Effector memory CD4-positive, alpha-beta T cell (primary cell): ENCODE data around the gene SLC44A1.

Experiments used
- DNase-seq, 3 donors: peaks; one replicate each; pipeline ENCODE4 v3.0.0-alpha.2; 2020
- H3K27ac ChIP-seq: 2 replicates; pipeline ENCODE4 v1.7.0; 2013; ENCODE audit warnings: mild to moderate bottlenecking, low read length, moderate library complexity; ENCODE audit not compliant: insufficient read depth, poor library complexity, severe bottlenecking
- H3K27me3 ChIP-seq: replicated peaks from 2 replicates; pipeline ENCODE4 v1.7.0; 2013; ENCODE audit warnings: mild to moderate bottlenecking, low read length; ENCODE audit not compliant: insufficient read depth, control insufficient read depth, poor library complexity, severe bottlenecking
- H3K36me3 ChIP-seq: 2 replicates; pipeline ENCODE4 v1.7.0; 2013; ENCODE audit warnings: mild to moderate bottlenecking, low read length, moderate library complexity; ENCODE audit not compliant: control insufficient read depth, insufficient read depth
- H3K4me1 ChIP-seq: 2 replicates; pipeline ENCODE4 v1.7.0; 2013; ENCODE audit warnings: low read length, mild to moderate bottlenecking; ENCODE audit not compliant: control insufficient read depth, insufficient read depth, poor library complexity, severe bottlenecking
- H3K4me3 ChIP-seq: 2 replicates; pipeline ENCODE4 v1.7.0; 2013; ENCODE audit warnings: low read length, low read depth, mild to moderate bottlenecking; ENCODE audit not compliant: insufficient read depth, poor library complexity, severe bottlenecking
- H3K9me3 ChIP-seq: 2 replicates; pipeline ENCODE4 v1.7.0; 2013; ENCODE audit warnings: mild to moderate bottlenecking, low read length, moderate library complexity; ENCODE audit not compliant: control insufficient read depth

The SLC44A1 gene

DNA sequence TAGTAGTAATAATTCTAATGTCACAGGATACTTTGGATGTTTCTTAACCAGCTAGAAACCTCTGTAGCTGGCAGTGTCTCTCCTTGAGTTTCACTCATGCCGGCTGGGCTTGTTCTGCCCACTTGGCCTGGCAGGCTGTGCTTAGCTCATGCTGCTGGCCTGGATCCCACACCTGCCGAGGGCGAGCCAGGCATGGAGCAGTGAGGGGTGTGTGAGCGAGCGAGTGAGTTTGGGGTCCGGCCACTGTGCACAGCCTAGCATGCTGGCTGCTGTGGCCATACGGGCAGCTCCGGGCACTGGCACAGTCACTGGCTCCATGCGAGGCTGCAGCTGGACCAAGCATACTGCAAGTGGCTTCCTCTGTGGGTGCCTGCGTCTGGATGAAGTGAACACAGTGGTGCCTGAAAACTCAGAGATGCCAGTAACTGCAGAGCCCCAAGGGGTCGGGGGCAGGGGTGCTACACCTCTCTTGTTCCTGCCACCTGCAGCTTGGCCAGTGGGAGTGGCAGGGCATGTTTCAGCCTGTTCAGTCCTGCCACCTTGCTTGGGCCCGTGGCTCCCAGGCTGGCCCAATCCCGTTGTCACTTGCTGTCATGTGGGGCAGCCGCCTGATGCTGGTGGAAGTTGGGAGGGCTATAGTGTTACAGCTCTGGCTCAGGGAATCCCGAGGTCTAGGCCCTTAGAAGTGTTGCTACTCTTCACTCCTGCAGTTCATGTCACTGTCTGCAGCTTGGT, 213.3 kb downstream of the SLC44A1 start:
- H3K9me3 ChIP-seq: no peaks in the 10 kb centered on the region
- no peaks in the 10 kb centered on the region for H3K4me1 ChIP-seq
- no peak for DNase-seq
- no peak overlapping the region for H3K27ac ChIP-seq
- H3K27me3 ChIP-seq: no peaks in the 10 kb centered on the region
- no peak overlapping the region for H3K4me3 ChIP-seq
- H3K36me3 ChIP-seq: no peaks in the 10 kb centered on the region

DNA sequence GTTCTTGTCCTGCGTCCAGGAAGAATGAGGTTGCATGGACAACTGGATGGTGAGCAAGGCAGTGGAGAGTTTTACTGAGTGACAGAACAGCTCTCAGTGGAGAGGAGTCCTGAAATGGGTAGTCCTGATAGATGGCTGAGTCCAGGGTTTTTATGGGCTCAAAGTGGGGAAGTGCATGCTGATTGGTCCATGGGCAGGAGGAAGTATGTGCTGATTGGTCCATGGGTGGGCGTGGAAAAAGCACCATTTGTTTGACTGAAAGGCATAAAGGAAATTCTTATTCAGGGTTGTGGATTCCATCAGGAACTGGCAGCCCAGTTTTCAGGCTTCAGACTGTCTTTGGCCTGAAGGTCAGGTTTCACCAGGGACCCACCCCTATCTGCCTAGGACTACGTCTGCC, 214.0 kb downstream of the SLC44A1 start:
- no peak overlapping the region for H3K4me3 ChIP-seq
- H3K4me1 ChIP-seq: no peaks in the 10 kb centered on the region
- H3K27ac ChIP-seq: no peak overlapping the region
- no peaks in the 10 kb centered on the region for H3K36me3 ChIP-seq
- no peak for DNase-seq
- no peaks in the 10 kb centered on the region for H3K27me3 ChIP-seq
- H3K9me3 ChIP-seq: no peaks in the 10 kb centered on the region

DNA sequence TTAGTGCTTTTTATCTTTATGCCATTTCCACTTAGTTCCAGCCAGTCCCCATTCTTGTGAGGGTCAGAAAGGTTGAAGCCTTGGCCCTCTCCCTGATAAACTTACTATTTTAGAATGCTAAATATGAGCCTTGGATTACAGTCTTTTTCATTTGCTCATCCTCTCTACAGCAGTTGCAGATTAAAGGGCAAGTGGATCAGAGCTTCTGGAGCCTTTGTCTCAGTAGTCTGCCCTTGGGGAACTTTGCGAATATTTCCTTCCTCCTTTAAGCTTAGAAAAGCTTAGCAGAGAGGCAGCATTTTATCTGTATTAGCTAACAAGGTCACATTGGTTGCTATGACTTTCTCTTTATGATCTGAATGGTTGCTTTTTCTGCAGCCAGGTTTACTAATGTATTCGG, 214.9 kb downstream of the SLC44A1 start:
- Histone ChIP-seq H3K9me3 (no peaks in the 10 kb centered on the region), H3K27me3 (no peaks in the 10 kb centered on the region), H3K36me3 (no peaks in the 10 kb centered on the region), H3K4me1 (no peaks in the 10 kb centered on the region), H3K27ac (no peak overlapping the region), H3K4me3 (no peak overlapping the region)
- no peak for DNase-seq

DNA sequence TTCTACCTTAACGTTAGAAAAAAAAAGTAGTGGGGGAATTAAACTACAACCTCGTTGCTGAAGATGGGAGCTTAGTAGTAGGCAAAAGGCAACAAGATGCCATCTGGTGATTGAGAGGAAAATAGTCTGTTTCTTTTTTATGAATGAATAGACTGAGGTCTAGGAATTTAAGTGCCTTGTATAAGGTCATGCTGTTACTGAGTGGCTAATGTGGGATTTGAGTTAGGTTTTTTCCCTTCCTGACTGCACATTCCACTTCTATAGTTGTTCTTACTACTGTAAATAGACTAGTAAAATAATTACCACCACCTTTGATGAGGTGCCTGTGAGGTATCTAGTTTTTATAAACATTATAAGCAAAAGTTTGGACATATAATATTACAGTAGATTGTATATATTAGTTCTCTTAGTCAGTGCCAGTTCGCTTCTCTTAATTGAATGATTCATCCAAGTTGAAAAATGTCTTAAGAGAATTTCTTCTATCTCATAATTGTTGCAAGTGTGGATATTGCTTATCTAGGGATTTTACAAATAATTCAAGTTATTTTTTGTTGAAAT, 222.5 kb downstream of the SLC44A1 start:
- no peak overlapping the region for H3K4me3 ChIP-seq
- H3K27ac ChIP-seq: no peak overlapping the region
- H3K36me3 ChIP-seq: no peaks in the 10 kb centered on the region
- H3K9me3 ChIP-seq: no peaks in the 10 kb centered on the region
- no peaks in the 10 kb centered on the region for H3K4me1 ChIP-seq
- no peak for DNase-seq
- H3K27me3 ChIP-seq: no peaks in the 10 kb centered on the region

DNA sequence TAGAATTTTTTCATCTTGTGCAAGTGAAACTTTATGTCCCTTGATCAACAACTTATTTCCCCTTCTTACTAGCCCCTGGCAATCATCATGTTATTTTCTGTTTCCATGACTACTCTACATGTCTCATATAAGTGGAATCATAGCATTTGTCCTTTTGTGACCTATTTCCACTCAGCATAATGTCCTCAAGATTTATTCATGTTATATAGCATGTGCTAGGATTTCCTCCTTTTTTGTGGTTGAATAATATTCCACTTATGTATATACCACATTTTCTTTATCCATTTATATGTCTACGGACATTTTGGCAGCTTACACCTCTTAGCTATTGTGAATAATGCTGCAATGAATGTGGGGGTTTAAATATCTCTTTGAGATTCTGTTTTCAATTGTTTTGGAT, 224.4 kb downstream of the SLC44A1 start:
- H3K4me1 ChIP-seq: no peaks in the 10 kb centered on the region
- no peak overlapping the region for H3K4me3 ChIP-seq
- DNase-seq: no peak
- H3K27ac ChIP-seq: no peak overlapping the region
- H3K27me3 ChIP-seq: no peaks in the 10 kb centered on the region
- no peaks in the 10 kb centered on the region for H3K36me3 ChIP-seq
- H3K9me3 ChIP-seq: no peaks in the 10 kb centered on the region

DNA sequence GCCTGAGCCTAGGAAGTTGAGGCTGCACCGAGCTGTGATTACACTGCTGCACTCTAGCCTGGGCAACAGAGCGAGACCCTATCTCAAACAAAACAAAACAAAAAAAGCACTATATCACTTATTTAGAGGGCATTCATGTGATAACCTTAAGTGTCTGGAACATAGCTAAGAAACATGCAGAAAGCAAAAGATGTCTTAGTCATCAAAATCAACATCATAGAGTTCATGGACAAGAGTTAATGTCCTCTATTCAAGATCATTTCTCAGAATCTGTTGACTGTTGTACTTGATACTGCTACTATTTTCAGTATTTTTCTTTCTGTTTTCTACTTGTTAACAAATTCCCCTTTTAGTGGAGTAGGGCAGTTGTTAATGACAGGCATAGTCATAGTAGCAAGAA, 228.8 kb downstream of the SLC44A1 start:
- no peaks in the 10 kb centered on the region for H3K4me1 ChIP-seq
- H3K27ac ChIP-seq: no peak overlapping the region
- no peak for DNase-seq
- H3K27me3 ChIP-seq: no peaks in the 10 kb centered on the region
- H3K4me3 ChIP-seq: no peak overlapping the region
- H3K9me3 ChIP-seq: no peaks in the 10 kb centered on the region
- H3K36me3 ChIP-seq: no peaks in the 10 kb centered on the region

DNA sequence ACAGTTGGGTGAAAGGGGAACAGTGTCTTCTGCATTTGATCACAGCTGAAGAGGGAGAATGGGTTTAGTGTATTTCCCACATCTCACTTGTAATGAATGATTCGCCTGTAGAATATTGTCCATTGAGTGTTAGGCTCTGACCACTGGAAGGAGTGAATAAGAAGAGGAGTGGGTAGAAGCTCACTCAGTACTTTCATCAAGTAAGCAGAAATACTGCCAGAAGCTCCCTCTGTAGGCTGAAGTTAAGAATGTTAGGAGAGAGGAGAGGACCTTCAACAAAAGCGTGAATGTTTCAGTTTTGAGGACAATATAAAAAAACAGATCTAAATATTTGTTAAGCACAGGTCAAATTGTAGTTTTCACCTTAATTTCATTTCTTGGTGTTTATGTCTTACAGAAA, 230.9 kb downstream of the SLC44A1 start:
- DNase-seq: no peak
- no peaks in the 10 kb centered on the region for H3K27me3 ChIP-seq

DNA sequence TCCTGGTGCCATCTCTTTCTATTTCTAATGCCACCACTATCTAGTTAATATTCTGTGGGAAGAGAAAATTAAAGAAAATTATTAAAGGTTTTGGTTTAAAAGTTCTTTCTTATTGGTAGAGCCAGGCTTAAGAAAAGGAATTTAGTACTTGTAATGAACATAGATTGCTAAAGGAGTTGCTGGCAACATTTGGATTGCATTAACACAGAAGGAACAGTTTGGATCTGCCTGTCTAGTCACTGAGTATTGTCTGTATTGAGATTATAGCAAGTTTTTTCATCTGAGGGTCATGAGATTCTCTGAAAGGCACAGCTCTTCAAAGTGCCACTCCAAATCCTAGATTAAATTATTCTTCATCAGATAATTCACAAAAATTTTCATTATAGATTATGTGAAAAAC, 235.4 kb downstream of the SLC44A1 start:
- no peak overlapping the region for H3K4me3 ChIP-seq
- H3K27ac ChIP-seq: no peak overlapping the region
- no peaks in the 10 kb centered on the region for H3K27me3 ChIP-seq
- H3K4me1 ChIP-seq: no peaks in the 10 kb centered on the region
- DNase-seq: no peak
- no peaks in the 10 kb centered on the region for H3K36me3 ChIP-seq
- no peaks in the 10 kb centered on the region for H3K9me3 ChIP-seq

More for the DNA sequence above, 230.9 kb downstream of the SLC44A1 start:
- Histone ChIP-seq H3K9me3 (no peaks in the 10 kb centered on the region), H3K4me3 (no peak overlapping the region), H3K4me1 (no peaks in the 10 kb centered on the region), H3K36me3 (no peaks in the 10 kb centered on the region), H3K27ac (no peak overlapping the region)

DNA sequence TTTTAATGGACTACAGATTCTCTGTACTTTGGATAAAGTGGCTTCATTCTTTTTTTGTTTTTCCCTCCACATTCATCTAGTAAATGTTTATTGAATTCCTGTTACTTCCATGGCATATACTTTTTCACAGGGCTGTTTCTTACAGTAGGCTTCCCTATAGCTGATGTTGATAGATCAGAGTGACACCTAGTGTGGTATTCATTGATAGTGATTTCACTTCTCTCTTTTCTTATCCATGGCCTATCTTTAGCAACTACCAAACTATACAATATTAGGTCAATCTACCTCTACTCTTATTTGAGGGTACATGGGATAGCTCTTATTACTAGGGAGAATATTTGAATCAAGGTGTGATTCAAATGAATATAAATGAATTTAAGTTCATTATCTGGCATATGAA, 239.2 kb downstream of the SLC44A1 start:
- no peaks in the 10 kb centered on the region for H3K4me1 ChIP-seq
- H3K9me3 ChIP-seq: no peaks in the 10 kb centered on the region
- no peak overlapping the region for H3K4me3 ChIP-seq
- H3K27ac ChIP-seq: no peak overlapping the region
- no peaks in the 10 kb centered on the region for H3K27me3 ChIP-seq
- no peak for DNase-seq
- no peaks in the 10 kb centered on the region for H3K36me3 ChIP-seq

DNA sequence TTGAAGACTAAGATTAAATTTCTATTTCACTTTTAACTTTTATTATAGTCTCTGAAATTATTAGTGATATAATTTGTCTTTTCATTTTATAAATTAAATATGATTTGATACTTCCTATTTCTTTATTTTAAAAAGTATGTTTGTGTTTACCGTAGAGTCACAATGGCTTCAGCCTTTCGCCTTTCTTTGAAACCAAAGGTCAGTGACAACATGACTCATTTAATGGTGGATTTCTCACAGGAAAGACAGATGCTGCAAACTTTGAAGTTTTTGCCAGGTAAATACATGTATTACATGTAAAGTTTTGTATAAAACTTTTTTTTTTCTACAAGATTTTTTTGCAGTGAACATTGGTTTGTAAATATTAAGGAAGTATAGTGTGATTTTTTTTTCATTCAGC, 239.8 kb downstream of the SLC44A1 start:
- Histone ChIP-seq H3K27ac (no peak overlapping the region), H3K36me3 (no peaks in the 10 kb centered on the region), H3K9me3 (no peaks in the 10 kb centered on the region), H3K4me1 (no peaks in the 10 kb centered on the region), H3K4me3 (no peak overlapping the region), H3K27me3 (no peaks in the 10 kb centered on the region)
- DNase-seq: no peak
